Measurements from ENCODE around the gene NUCB2.
"Not testable (repeated sequence)": the region's sequence is repeated elsewhere in the genome, so short reads cannot be mapped to it uniquely, and the experiment has no call there.

Gene NUCB2

DNA sequence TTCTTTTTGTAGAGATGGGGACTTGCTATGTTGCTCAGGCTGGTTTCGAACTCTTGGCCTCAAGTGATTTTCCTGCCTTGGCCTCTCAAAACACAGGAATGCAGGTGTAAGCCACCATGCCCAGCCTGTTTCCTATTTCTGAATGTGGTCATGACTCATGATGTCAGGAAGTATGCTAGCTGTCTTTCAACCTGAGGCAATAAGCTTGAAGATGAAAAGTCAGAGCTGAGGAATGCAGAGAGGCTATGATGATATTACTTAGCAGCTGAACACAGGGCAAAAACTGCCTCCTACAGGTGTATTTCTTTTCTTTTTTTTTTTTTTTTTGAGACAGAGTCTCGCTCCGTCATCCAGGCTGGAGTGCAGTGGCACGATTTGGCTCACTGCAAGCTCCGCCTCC is 9.0 kb upstream of the NUCB2 start:
- Histone ChIP-seq H3K27me3 (ENCODE audit: control insufficient read depth in 5 of 5, insufficient read depth in 4 of 5, low read length in 5 of 5) (no peaks in the 10 kb centered on the region), H3K9me3 (ENCODE audit: control insufficient read depth in 5 of 5, low read length in 5 of 5) (no peaks in the 10 kb centered on the region), H3K27ac (ENCODE audit: low read depth, low read length) (no peak overlapping the region), H3K4me3 (ENCODE audit: low read depth in 1 of 5, low read length in 5 of 5) (no peak overlapping the region), H3K4me1 (ENCODE audit: control insufficient read depth in 5 of 5, insufficient read depth in 5 of 5, low read length in 5 of 5) (no peaks in the 10 kb centered on the region), H3K36me3 (ENCODE audit: control insufficient read depth in 5 of 5, insufficient read depth in 5 of 5, low read length in 5 of 5) (no peaks in the 10 kb centered on the region), H3K9ac (ENCODE audit: low read length in 5 of 5) (no peak overlapping the region)

DNA sequence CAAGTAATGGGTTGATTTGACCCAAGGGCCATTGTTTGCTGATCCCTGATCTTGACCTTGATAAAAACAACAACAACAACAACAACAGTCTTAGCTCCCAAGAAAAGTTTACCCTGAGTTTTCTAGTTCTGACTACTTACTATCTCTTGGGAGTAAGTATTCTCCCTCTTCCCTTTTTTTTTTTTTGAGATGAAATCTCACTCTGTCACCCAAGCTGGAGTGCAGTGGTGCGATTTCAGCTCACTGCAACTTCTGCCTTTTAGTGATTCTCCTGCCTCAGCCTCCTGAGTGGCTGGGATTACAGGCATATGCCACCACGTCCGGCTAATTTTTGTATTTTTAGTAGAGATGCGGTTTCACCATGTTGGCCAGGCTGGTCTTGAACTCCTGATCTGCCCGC is 8.0 kb upstream of the NUCB2 start:
- not testable (repeated sequence) for H3K9ac ChIP-seq (ENCODE audit: low read length in 5 of 5); H3K27me3 ChIP-seq (ENCODE audit: control insufficient read depth in 5 of 5, insufficient read depth in 4 of 5, low read length in 5 of 5); H3K36me3 ChIP-seq (ENCODE audit: control insufficient read depth in 5 of 5, insufficient read depth in 5 of 5, low read length in 5 of 5); H3K4me1 ChIP-seq (ENCODE audit: control insufficient read depth in 5 of 5, insufficient read depth in 5 of 5, low read length in 5 of 5); H3K27ac ChIP-seq (ENCODE audit: low read depth, low read length); H3K4me3 ChIP-seq (ENCODE audit: low read depth in 1 of 5, low read length in 5 of 5); H3K9me3 ChIP-seq (ENCODE audit: control insufficient read depth in 5 of 5, low read length in 5 of 5)

DNA sequence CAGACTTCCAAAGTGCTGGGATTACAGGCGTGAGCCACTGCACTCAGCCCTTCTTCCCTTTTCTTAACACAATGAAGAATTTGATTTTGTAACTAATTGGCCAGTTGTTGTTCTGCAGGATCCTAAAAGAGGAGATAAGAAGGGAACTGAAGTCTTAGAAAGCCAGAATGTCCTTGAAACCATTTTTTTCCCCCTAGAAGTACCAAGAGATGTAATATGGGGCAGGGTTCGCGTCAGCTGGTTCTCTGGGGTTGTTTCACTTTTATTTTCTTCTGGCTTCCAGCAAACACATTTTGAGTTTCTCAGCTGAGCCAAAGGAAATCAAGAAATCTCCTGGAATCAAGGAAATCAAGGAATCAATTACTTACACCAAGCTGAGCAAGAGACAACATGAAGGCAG is 7.6 kb upstream of the NUCB2 start:
- H3K4me1 ChIP-seq (ENCODE audit: control insufficient read depth in 5 of 5, insufficient read depth in 5 of 5, low read length in 5 of 5) = no peaks in the 10 kb centered on the region
- H3K4me3 ChIP-seq (ENCODE audit: low read depth in 1 of 5, low read length in 5 of 5) = no peak overlapping the region
- H3K36me3 ChIP-seq (ENCODE audit: control insufficient read depth in 5 of 5, insufficient read depth in 5 of 5, low read length in 5 of 5) = no peaks in the 10 kb centered on the region

DNA sequence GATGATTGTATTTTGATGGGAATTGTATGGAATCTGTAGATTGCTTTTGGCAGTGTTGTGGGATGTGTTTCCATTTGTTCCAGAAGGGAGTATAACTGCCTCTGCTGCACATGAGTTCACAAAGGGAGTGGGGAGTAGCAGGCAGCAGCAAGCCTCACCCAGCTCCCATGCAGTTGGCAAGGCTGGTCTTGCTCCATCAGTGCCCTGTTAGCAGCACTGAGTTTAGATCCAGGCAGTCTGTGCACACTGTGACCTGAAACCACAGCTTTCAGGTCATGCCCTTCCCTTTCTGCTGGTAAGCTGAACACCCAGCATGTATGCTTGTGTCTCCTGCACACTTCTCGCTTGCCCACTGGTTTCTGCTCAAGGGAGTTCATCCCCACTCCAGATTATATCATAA is 3.7 kb upstream of the NUCB2 start:
- Histone ChIP-seq H3K9ac (ENCODE audit: low read length in 5 of 5) (no peak overlapping the region), H3K4me3 (ENCODE audit: low read depth in 1 of 5, low read length in 5 of 5) (no peak overlapping the region), H3K36me3 (ENCODE audit: control insufficient read depth in 5 of 5, insufficient read depth in 5 of 5, low read length in 5 of 5) (no peaks in the 10 kb centered on the region), H3K9me3 (ENCODE audit: control insufficient read depth in 5 of 5, low read length in 5 of 5) (no peaks in the 10 kb centered on the region), H3K27me3 (ENCODE audit: control insufficient read depth in 5 of 5, insufficient read depth in 4 of 5, low read length in 5 of 5) (no peaks in the 10 kb centered on the region), H3K4me1 (ENCODE audit: control insufficient read depth in 5 of 5, insufficient read depth in 5 of 5, low read length in 5 of 5) (peaks cover 1 to 16% (median 14%) of the 10 kb centered on the region in 5 donors), H3K27ac (ENCODE audit: low read depth, low read length) (no peak overlapping the region)

More for the DNA sequence above, 7.6 kb upstream of the NUCB2 start:
- H3K27ac ChIP-seq (ENCODE audit: low read depth, low read length) = no peak overlapping the region
- H3K9ac ChIP-seq (ENCODE audit: low read length in 5 of 5) = no peak overlapping the region
- no peaks in the 10 kb centered on the region for H3K9me3 ChIP-seq (ENCODE audit: control insufficient read depth in 5 of 5, low read length in 5 of 5)
- no peaks in the 10 kb centered on the region for H3K27me3 ChIP-seq (ENCODE audit: control insufficient read depth in 5 of 5, insufficient read depth in 4 of 5, low read length in 5 of 5)

DNA sequence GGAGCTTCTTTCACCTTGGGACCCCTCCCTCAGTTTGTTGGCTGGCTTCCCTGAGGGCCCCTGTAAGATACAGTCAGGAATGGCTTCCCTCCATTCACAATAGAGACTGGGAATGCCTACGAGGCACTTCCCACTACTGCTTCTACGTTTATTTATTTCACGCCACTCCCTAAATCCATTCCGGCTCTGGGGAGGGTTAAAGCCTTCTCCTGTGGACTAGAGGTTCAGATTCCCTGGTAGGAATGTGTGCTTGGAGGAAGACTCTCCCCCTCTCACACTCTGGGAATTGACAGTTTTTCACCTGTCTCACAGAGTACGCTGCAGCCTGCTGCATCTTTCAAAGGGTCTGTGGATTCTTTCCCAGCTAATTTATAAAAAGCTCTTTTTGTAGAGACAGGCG is 3.3 kb upstream of the NUCB2 start:
- H3K36me3 ChIP-seq (ENCODE audit: control insufficient read depth in 5 of 5, insufficient read depth in 5 of 5, low read length in 5 of 5) = no peaks in the 10 kb centered on the region
- H3K27me3 ChIP-seq (ENCODE audit: control insufficient read depth in 5 of 5, insufficient read depth in 4 of 5, low read length in 5 of 5) = no peaks in the 10 kb centered on the region
- no peak overlapping the region for H3K27ac ChIP-seq (ENCODE audit: low read depth, low read length)
- H3K9me3 ChIP-seq (ENCODE audit: control insufficient read depth in 5 of 5, low read length in 5 of 5) = no peaks in the 10 kb centered on the region
- no peak overlapping the region for H3K4me3 ChIP-seq (ENCODE audit: low read depth in 1 of 5, low read length in 5 of 5)
- peaks cover 1 to 16% (median 14%) of the 10 kb centered on the region in 5 donors for H3K4me1 ChIP-seq (ENCODE audit: control insufficient read depth in 5 of 5, insufficient read depth in 5 of 5, low read length in 5 of 5)
- no peak overlapping the region for H3K9ac ChIP-seq (ENCODE audit: low read length in 5 of 5)

DNA sequence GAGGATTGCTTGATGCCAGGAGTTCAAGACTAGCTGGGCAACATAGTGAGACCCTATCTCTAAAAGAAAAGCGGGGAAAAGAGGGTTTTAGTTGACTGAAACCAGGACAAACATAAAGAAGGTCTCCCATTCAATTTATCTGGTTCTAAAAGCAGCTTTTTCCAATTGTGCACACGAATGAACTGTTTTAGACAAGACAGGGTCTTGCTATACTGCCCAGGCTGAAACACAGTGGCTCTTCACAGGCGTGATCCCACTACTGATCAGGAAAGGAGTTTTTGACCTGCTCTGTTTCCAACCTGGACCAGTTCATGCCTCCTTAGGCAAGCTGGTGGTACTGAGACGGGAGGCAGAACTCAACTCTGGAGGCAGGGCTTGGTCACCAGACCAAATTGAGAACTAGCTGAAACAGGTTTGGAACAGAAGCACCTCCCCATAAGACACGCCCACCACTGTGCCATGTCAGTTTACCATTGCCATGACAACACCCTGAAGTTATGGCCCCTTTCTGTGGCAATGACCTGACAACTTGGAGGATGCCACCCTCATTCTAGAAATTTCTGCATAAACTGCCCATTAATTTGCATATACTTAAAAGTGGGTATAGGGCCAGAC is 2.8 kb upstream of the NUCB2 start:
- Histone ChIP-seq H3K9ac (ENCODE audit: low read length in 5 of 5) (no peak overlapping the region), H3K27ac (ENCODE audit: low read depth, low read length) (no peak overlapping the region), H3K27me3 (ENCODE audit: control insufficient read depth in 5 of 5, insufficient read depth in 4 of 5, low read length in 5 of 5) (no peaks in the 10 kb centered on the region), H3K4me1 (ENCODE audit: control insufficient read depth in 5 of 5, insufficient read depth in 5 of 5, low read length in 5 of 5) (peaks cover 1 to 16% (median 14%) of the 10 kb centered on the region in 5 donors), H3K36me3 (ENCODE audit: control insufficient read depth in 5 of 5, insufficient read depth in 5 of 5, low read length in 5 of 5) (no peaks in the 10 kb centered on the region), H3K4me3 (ENCODE audit: low read depth in 1 of 5, low read length in 5 of 5) (no peak overlapping the region), H3K9me3 (ENCODE audit: control insufficient read depth in 5 of 5, low read length in 5 of 5) (no peaks in the 10 kb centered on the region)

DNA sequence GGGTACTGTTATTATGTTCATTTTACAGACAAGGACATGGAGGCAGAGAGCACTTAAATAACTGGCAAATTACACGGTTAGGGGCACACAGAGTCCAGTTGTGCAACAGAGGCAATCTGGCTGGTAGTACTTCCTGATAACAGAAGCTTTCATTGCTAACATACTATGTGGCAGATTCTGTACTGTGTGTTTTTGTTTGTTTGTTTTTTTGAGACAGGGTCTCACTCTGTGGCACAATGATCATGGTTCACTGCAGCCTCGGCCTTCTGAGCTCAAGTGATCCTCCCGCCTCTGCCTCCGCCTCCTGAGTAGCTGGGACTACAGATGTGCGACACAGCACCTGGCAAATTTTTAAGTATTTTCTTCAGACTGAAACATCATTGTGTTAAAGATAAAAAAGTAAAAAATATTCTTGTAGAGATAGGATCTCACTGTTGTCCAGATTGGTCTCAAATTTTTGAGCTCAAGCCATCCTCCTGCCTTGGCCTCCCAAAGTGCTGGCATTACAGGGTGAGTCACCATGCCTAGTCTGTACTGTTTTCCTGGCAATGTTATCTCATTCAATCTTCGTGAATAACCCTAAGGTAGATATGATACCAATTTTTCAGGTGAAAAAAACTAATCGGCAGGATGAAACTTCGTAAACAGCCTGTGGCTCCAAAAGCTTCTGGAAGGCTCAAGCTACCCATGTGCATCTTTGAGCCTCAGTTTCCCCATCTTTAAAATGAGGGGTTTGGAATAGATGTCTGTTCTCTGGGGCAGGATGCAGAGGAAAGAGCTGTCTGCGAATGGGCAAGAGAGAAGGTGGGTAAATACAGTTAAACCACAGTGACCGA is 921 bp upstream of the NUCB2 start:
- H3K4me3 ChIP-seq (ENCODE audit: low read depth in 1 of 5, low read length in 5 of 5) = peak overlapping the region; percentile 59 to 98 (median 84)
- H3K36me3 ChIP-seq (ENCODE audit: control insufficient read depth in 5 of 5, insufficient read depth in 5 of 5, low read length in 5 of 5) = no peaks in the 10 kb centered on the region
- H3K27ac ChIP-seq (ENCODE audit: low read depth, low read length) = peak overlapping the region; percentile 81
- H3K9me3 ChIP-seq (ENCODE audit: control insufficient read depth in 5 of 5, low read length in 5 of 5) = no peaks in the 10 kb centered on the region
- H3K27me3 ChIP-seq (ENCODE audit: control insufficient read depth in 5 of 5, insufficient read depth in 4 of 5, low read length in 5 of 5) = no peaks in the 10 kb centered on the region
- peak overlapping the region; percentile 38 to 97 (median 89) for H3K9ac ChIP-seq (ENCODE audit: low read length in 5 of 5)
- peaks cover 1 to 16% (median 15%) of the 10 kb centered on the region in 5 donors for H3K4me1 ChIP-seq (ENCODE audit: control insufficient read depth in 5 of 5, insufficient read depth in 5 of 5, low read length in 5 of 5)

DNA sequence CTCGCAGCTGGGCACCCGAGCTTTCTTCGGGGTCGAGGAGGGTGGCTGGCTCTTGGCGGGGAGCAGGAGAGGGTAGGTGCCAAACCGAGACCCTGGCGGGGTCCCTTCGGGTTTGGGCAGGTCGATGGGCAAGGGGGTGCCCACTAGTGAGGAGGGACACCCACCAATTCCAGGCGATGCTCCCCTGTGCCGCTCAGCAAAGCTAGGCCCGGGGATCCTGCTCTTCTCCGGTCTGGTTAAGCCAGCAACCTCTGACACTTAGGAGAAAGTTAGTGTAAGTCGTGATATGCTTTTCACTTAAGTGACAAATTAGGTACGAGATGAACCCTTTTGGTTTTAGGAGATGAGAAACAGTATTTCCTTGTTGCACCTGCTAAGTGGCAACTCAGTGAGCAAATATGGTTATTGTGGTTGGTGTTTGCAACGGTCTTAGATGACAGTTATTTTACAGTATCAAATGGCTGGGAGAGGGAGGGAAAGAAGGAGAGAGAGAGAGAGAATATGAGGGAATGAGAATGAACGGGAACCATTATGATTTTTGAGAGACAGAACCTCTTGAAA is 565 bp downstream of the NUCB2 start:
- Histone ChIP-seq H3K9me3 (ENCODE audit: control insufficient read depth in 5 of 5, low read length in 5 of 5) (no peaks in the 10 kb centered on the region), H3K9ac (ENCODE audit: low read length in 5 of 5) (peak overlapping the region in 4 of 5 donors; percentile 80 to 92 (median 86)), H3K4me1 (ENCODE audit: control insufficient read depth in 5 of 5, insufficient read depth in 5 of 5, low read length in 5 of 5) (peaks cover 1 to 16% (median 15%) of the 10 kb centered on the region in 5 donors), H3K36me3 (ENCODE audit: control insufficient read depth in 5 of 5, insufficient read depth in 5 of 5, low read length in 5 of 5) (no peaks in the 10 kb centered on the region), H3K27ac (ENCODE audit: low read depth, low read length) (peak overlapping the region; percentile 81), H3K27me3 (ENCODE audit: control insufficient read depth in 5 of 5, insufficient read depth in 4 of 5, low read length in 5 of 5) (no peaks in the 10 kb centered on the region), H3K4me3 (ENCODE audit: low read depth in 1 of 5, low read length in 5 of 5) (peak overlapping the region; percentile 82 to 98 (median 87))

DNA sequence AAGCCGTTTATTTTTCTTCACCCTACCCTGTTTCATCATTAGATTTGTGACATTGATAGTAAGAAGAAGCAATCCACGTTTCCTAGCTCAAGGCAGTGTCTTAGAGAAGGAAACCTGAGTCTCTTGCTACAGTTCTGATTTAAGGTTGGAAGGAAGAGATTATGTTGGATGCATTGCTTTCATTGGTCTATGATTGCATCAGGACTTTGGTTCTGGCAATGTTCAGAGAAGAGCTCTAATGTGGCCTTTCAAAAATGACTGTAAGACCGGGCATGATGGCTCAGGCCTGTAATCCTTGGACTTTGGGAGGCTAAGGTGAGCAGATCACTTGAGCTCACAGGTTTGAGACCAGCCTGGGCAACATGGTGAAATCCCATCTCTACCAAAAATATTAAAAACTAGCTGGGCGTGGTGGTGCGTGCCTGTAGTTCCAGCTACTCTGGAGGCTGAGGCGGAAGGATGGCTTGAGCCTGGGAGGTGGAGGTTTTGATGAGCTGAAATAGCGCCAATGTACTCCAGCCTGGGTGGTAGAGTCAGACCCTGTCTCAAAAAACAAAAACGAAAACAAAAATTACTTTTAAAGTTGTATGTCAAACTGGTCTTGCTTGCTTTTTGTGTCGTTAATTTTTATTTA is 4.1 kb downstream of the NUCB2 start:
- Histone ChIP-seq H3K4me3 (ENCODE audit: low read depth in 1 of 5, low read length in 5 of 5) (no peak overlapping the region), H3K27ac (ENCODE audit: low read depth, low read length) (no peak overlapping the region), H3K4me1 (ENCODE audit: control insufficient read depth in 5 of 5, insufficient read depth in 5 of 5, low read length in 5 of 5) (peaks cover 1 to 16% (median 15%) of the 10 kb centered on the region in 5 donors), H3K36me3 (ENCODE audit: control insufficient read depth in 5 of 5, insufficient read depth in 5 of 5, low read length in 5 of 5) (peaks cover 0 to 5% (median 2%) of the 10 kb centered on the region in 5 donors), H3K27me3 (ENCODE audit: control insufficient read depth in 5 of 5, insufficient read depth in 4 of 5, low read length in 5 of 5) (no peaks in the 10 kb centered on the region), H3K9ac (ENCODE audit: low read length in 5 of 5) (no peak overlapping the region), H3K9me3 (ENCODE audit: control insufficient read depth in 5 of 5, low read length in 5 of 5) (no peaks in the 10 kb centered on the region)

DNA sequence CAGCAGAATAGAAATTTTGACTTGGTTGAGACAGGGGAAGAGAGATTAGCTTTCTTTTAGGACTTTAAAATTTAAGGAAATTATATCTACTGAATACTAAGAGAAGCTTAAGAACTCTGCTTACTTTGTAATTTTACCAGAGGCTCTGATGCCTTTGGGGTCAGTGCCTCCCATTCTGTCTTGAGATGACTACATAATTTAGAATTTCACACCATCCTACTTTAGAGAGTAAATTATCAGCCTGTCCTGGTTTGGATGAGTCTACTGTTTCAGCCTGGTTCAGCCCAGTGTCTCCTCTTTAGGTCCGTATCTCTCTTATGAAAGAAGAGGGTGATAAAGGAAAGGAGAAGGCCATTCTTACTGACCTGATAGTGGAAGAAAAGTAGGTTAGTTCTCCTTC is 9.8 kb downstream of the NUCB2 start:
- Histone ChIP-seq H3K27ac (ENCODE audit: low read depth, low read length) (no peak overlapping the region), H3K4me3 (ENCODE audit: low read depth in 1 of 5, low read length in 5 of 5) (no peak overlapping the region), H3K4me1 (ENCODE audit: control insufficient read depth in 5 of 5, insufficient read depth in 5 of 5, low read length in 5 of 5) (no peaks in the 10 kb centered on the region), H3K36me3 (ENCODE audit: control insufficient read depth in 5 of 5, insufficient read depth in 5 of 5, low read length in 5 of 5) (peaks cover 6 to 21% (median 11%) of the 10 kb centered on the region in 5 donors), H3K27me3 (ENCODE audit: control insufficient read depth in 5 of 5, insufficient read depth in 4 of 5, low read length in 5 of 5) (no peaks in the 10 kb centered on the region), H3K9me3 (ENCODE audit: control insufficient read depth in 5 of 5, low read length in 5 of 5) (no peaks in the 10 kb centered on the region), H3K9ac (ENCODE audit: low read length in 5 of 5) (no peak overlapping the region)

Measured in subcutaneous abdominal adipose tissue (tissue), 5 donors.